Endothelial cell of umbilical vein (primary cell): Measurements from ENCODE around the gene RHOBTB1. TPM values are rescaled to one million over a fixed set of nuclear protein-coding genes. Genes with fewer than 3 reads are reported as not detected.

Source experiments
- BruUV-seq: library from RNA; stranded (reverse); fragments of 400-500 nt; replicated peaks from 2 replicates; lab custom pipeline; 2021; lab: Mats Ljungman, UMichigan
- CTCF ChIA-PET: fragments of 300-600, 350-600 bp; sonication (Branson Sonifier 250); formaldehyde crosslinking; loops from one replicate; lab custom pipeline; 2021; ENCODE audit warnings: antibody characterized with exemption, inconsistent platforms; lab: Charles Lee
- POLR2A ChIA-PET: fragments of 300-600, 350-600 bp; sonication (Branson Sonifier 250); formaldehyde crosslinking; loops from one replicate; lab custom pipeline; 2021; ENCODE audit warnings: antibody characterized with exemption, inconsistent platforms; lab: Charles Lee
- DNase-seq: peaks from one replicate; pipeline ENCODE4 v3.0.0-alpha.2; 2011; ENCODE audit warnings: low read depth, low spot score
- FAIRE-seq: peaks from 2 replicates; lab custom pipeline; 2011; peaks lifted over from hg19 to GRCh38; lab: Jason Lieb, UNC
- H2AFZ ChIP-seq: 2 replicates; pipeline ENCODE4 v1.6.0; 2012; ENCODE audit warnings: low read depth, low read length, control low read depth, inconsistent platforms
- H3K27ac ChIP-seq: 2 replicates; pipeline ENCODE4 v1.5.1; 2011; ENCODE audit warnings: low read depth, mild to moderate bottlenecking, control low read depth, low read length, moderate library complexity; ENCODE audit not compliant: insufficient read depth
- H3K27me3 ChIP-seq, 2 experiments: 2 replicates each; pipeline versions ENCODE4 v1.6.0 to v1.6.1; 2011; ENCODE audit warnings: low read length in 2 of 2, mixed read lengths in 1 of 2; ENCODE audit not compliant: control insufficient read depth in 2 of 2, insufficient read depth in 2 of 2
- H3K36me3 ChIP-seq, 2 experiments: 2 replicates in 1 of 2; 3 replicates in 1 of 2; pipeline ENCODE4 v1.5.1; 2011; ENCODE audit warnings: low read length in 2 of 2, mild to moderate bottlenecking in 1 of 2, moderate library complexity in 1 of 2; ENCODE audit not compliant: control insufficient read depth in 2 of 2, insufficient read depth in 2 of 2; ENCODE audit errors: extremely low read depth in 1 of 2
- H3K4me1 ChIP-seq: 3 replicates; pipeline ENCODE4 v1.5.1; 2011; ENCODE audit warnings: mild to moderate bottlenecking, low read length; ENCODE audit not compliant: control insufficient read depth, insufficient read depth; ENCODE audit errors: extremely low read depth
- H3K4me2 ChIP-seq: 2 replicates; pipeline ENCODE4 v1.6.1; 2011; ENCODE audit warnings: low read length, control low read depth, mixed read lengths; ENCODE audit not compliant: insufficient read depth
- H3K4me3 ChIP-seq, 3 experiments: fragments of 200-600 bp in 1 of 3; sonication (generic), shearing (Covaris generic) in 1 of 3; replicated peaks in 1 of 3; 2 replicates each; pipeline ENCODE4 v1.5.1; 2011 to 2016; ENCODE audit warnings: control low read depth in 3 of 3, low read length in 3 of 3, mild to moderate bottlenecking in 2 of 3, inconsistent platforms in 1 of 3, low read depth in 1 of 3, moderate library complexity in 1 of 3; ENCODE audit not compliant: insufficient read depth in 1 of 3
- H3K79me2 ChIP-seq: 2 replicates; pipeline ENCODE4 v1.6.0; 2012; ENCODE audit warnings: low read length, inconsistent platforms; ENCODE audit not compliant: control insufficient read depth, insufficient read depth
- H3K9ac ChIP-seq: replicated peaks from 2 replicates; pipeline ENCODE3; 2011; ENCODE audit warnings: low read length, control low read depth; ENCODE audit not compliant: insufficient read depth; ENCODE audit errors: extremely low read depth
- H3K9me1 ChIP-seq: replicated peaks from 3 replicates; pipeline ENCODE4 v1.6.0; 2011; ENCODE audit warnings: mild to moderate bottlenecking, low read length; ENCODE audit not compliant: control insufficient read depth, insufficient read depth; ENCODE audit errors: extremely low read depth
- H3K9me3 ChIP-seq: replicated peaks from 2 replicates; pipeline ENCODE4 v1.5.1; 2012; ENCODE audit warnings: low read length, inconsistent platforms; ENCODE audit not compliant: control insufficient read depth, insufficient read depth
- H4K20me1 ChIP-seq: replicated peaks from 2 replicates; pipeline ENCODE3; 2011; ENCODE audit warnings: mild to moderate bottlenecking, low read length; ENCODE audit not compliant: control insufficient read depth, insufficient read depth; ENCODE audit errors: extremely low read depth
- CTCF ChIP-seq, 2 donors: IDR thresholded peaks; 1 replicate in 1 of 2; 2 replicates in 1 of 2; pipeline ENCODE4 v1.5.1; 2011; ENCODE audit warnings: low read length in 2 of 2, mild to moderate bottlenecking in 2 of 2, moderate library complexity in 2 of 2, control low read depth in 1 of 2, inconsistent platforms in 1 of 2, low read depth in 1 of 2; ENCODE audit not compliant: insufficient read depth in 1 of 2; ENCODE audit errors: extremely low read depth in 1 of 2
- EZH2 ChIP-seq: IDR thresholded peaks from 2 replicates; pipeline ENCODE4 v1.6.1; 2012; ENCODE audit warnings: borderline replicate concordance, low read depth, mild to moderate bottlenecking, moderate library complexity, low read length, inconsistent platforms; ENCODE audit not compliant: severe bottlenecking
- FOS ChIP-seq: IDR thresholded peaks from 2 replicates; pipeline ENCODE4 v1.6.1; 2011; ENCODE audit warnings: mild to moderate bottlenecking, low read length, moderate library complexity, borderline replicate concordance; ENCODE audit not compliant: insufficient read depth
- GATA2 ChIP-seq: IDR thresholded peaks from 2 replicates; pipeline ENCODE4 v1.7.0; 2011; ENCODE audit warnings: low read depth, mild to moderate bottlenecking, moderate library complexity, mixed read lengths, low read length; ENCODE audit not compliant: insufficient read length, insufficient read depth
- JUN ChIP-seq: IDR thresholded peaks from 2 replicates; pipeline ENCODE4 v1.6.1; 2011; ENCODE audit warnings: borderline replicate concordance, low read depth; ENCODE audit not compliant: insufficient read length, insufficient read depth
- MYC ChIP-seq: IDR thresholded peaks from one replicate; pipeline ENCODE4 v1.6.1; 2011; ENCODE audit warnings: mild to moderate bottlenecking, low read depth, low read length
- POLR2A ChIP-seq: IDR thresholded peaks from 2 replicates; pipeline ENCODE4 v1.6.1; 2012; ENCODE audit warnings: low read depth, mild to moderate bottlenecking, control low read depth, low read length
- POLR2AphosphoS5 ChIP-seq: IDR thresholded peaks from 2 replicates; pipeline ENCODE4 v1.6.1; 2012; ENCODE audit warnings: low read depth, mild to moderate bottlenecking, control low read depth, low read length, moderate library complexity; ENCODE audit not compliant: insufficient read depth
- dilution Hi-C: fragments of 300-500 bp; cut with MboI; formaldehyde crosslinking; loops from one replicate; pipeline ENCODE4 v1.15.0; 2019; ENCODE audit warnings: low sequenced_read_pairs; ENCODE audit not compliant: extremely low pct_ligation_motif_present
- intact Hi-C: fragments of 100-400 bp; cut with micrococcal nuclease; formaldehyde crosslinking; loops from one replicate; pipeline ENCODE4 v1.10.0; 2022
- polyA plus RNA-seq, 4 experiments: library from polyadenylated mRNA; depleted of rRNA in 3 of 4; stranded (reverse) in 3 of 4; unstranded in 1 of 4; fragments of >200 nt; gene quantifications; 2 replicates each; pipeline versions ENCODE4 v1.2.1 to v1.2.3, GENCODE V29; 2011 to 2012; ENCODE audit warnings: missing spikeins in 1 of 4
- total RNA-seq: library from RNA; stranded (reverse); gene quantifications from 2 replicates; pipeline ENCODE4 v1.2.3, GENCODE V29; 2021
- TF ChIP-seq, protein P1 (sequence below): IDR thresholded peaks from 2 replicates; pipeline ENCODE4 v1.6.1; 2011; ENCODE audit not compliant: insufficient read depth, insufficient read length

RHOBTB1 gene
- total and polyA plus RNA-seq, 2 donors (not counting 3 experiments of a cell fraction or from before 2014, with no cell fraction given), result 21.2 to 31.0 TPM

- Histone ChIP-seq H3K4me1 (peaks cover 11% of the 10 kb centered on the region), H3K79me2 (no peaks in the 10 kb centered on the region), H3K9me3 (no peaks in the 10 kb centered on the region), H4K20me1 (no peaks in the 10 kb centered on the region), H3K9ac (no peak overlapping the region), H3K27ac (no peak overlapping the region), H3K4me2 (no peak overlapping the region), H3K36me3 (no peaks in the 10 kb centered on the region), H2AFZ (no peak overlapping the region), H3K27me3 (no peaks in the 10 kb centered on the region), H3K4me3 (no peak overlapping the region), H3K9me1 (no peaks in the 10 kb centered on the region)
- FAIRE-seq (no peak), DNase-seq (no peak)
- POLR2A ChIA-PET, result no interaction called here
- intact Hi-C loops (no loop called here), dilution Hi-C loops (no loop called here)
- BruUV-seq, result no TSS peak
- TF ChIP-seq JUN (no peak), CTCF (IDR thresholded peaks at IDR 0.05; ENCODE audit: extremely low read depth in 1 of 2, insufficient read depth in 1 of 2, low read depth in 1 of 2, low read length in 2 of 2) (no peak), MYC (no peak), EZH2 (no peak), POLR2AphosphoS5 (no peak), GATA2 (no peak), FOS (no peak), POLR2A (no peak)
- TF ChIP-seq, protein P1, sequence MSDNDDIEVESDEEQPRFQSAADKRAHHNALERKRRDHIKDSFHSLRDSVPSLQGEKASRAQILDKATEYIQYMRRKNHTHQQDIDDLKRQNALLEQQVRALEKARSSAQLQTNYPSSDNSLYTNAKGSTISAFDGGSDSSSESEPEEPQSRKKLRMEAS, result no peak
- CTCF ChIA-PET, result interaction anchor here (1.4 kb wide), 1 partner anchor 35 kb away, joined by 4 read pairs; no protein-coding TSS in a partner anchor
Measured at GRCh38 chr10:60848680-60849079, 95.3 kb downstream of the RHOBTB1 start.
